Measurements from ENCODE around the gene ERLIN1.
"Not testable (repeated sequence)": the region's sequence is repeated elsewhere in the genome, so short reads cannot be mapped to it uniquely, and the experiment has no call there.

Gene ERLIN1

GRCh38 chr10:100131571-100131970, 54.3 kb downstream of the ERLIN1 start:
- Histone ChIP-seq H3K4me1 (ENCODE audit: control insufficient read depth, insufficient read depth, low read length) (no peaks in the 10 kb centered on the region), H3K27me3 (ENCODE audit: control insufficient read depth, insufficient read depth, low read length) (no peaks in the 10 kb centered on the region), H3K9ac (ENCODE audit: low read length) (no peak overlapping the region)

GRCh38 chr10:100130831-100131230, 55.0 kb downstream of the ERLIN1 start:
- Histone ChIP-seq H3K27me3 (ENCODE audit: control insufficient read depth, insufficient read depth, low read length) (no peaks in the 10 kb centered on the region), H3K4me3 (ENCODE audit: low read depth, low read length) (no peak overlapping the region), H3K36me3 (ENCODE audit: control insufficient read depth, insufficient read depth, low read length) (no peaks in the 10 kb centered on the region), H3K9me3 (ENCODE audit: control insufficient read depth, insufficient read depth, low read depth, low read length) (peaks cover 14% of the 10 kb centered on the region), H3K9ac (ENCODE audit: low read length) (no peak overlapping the region), H3K4me1 (ENCODE audit: control insufficient read depth, insufficient read depth, low read length) (no peaks in the 10 kb centered on the region), H3K27ac (ENCODE audit: low read depth, low read length) (no peak overlapping the region)

More at GRCh38 chr10:100131571-100131970, 54.3 kb downstream of the ERLIN1 start:
- Histone ChIP-seq H3K4me3 (ENCODE audit: low read depth, low read length) (no peak overlapping the region), H3K9me3 (ENCODE audit: control insufficient read depth, insufficient read depth, low read depth, low read length) (peaks cover 16% of the 10 kb centered on the region), H3K36me3 (ENCODE audit: control insufficient read depth, insufficient read depth, low read length) (no peaks in the 10 kb centered on the region), H3K27ac (ENCODE audit: low read depth, low read length) (no peak overlapping the region)

GRCh38 chr10:100129424-100129823, 56.4 kb downstream of the ERLIN1 start:
- Histone ChIP-seq H3K36me3 (ENCODE audit: control insufficient read depth, insufficient read depth, low read length) (no peaks in the 10 kb centered on the region), H3K27ac (ENCODE audit: low read depth, low read length) (no peak overlapping the region), H3K4me3 (ENCODE audit: low read depth, low read length) (no peak overlapping the region), H3K9ac (ENCODE audit: low read length) (no peak overlapping the region), H3K4me1 (ENCODE audit: control insufficient read depth, insufficient read depth, low read length) (no peaks in the 10 kb centered on the region), H3K27me3 (ENCODE audit: control insufficient read depth, insufficient read depth, low read length) (no peaks in the 10 kb centered on the region), H3K9me3 (ENCODE audit: control insufficient read depth, insufficient read depth, low read depth, low read length) (peaks cover 7% of the 10 kb centered on the region)

- H3K9ac ChIP-seq (ENCODE audit: low read length): no peak overlapping the region
- H3K4me3 ChIP-seq (ENCODE audit: low read depth, low read length): no peak overlapping the region
- peaks cover 3% of the 10 kb centered on the region; the same call in 1 of the 2 replicates for H3K9me3 ChIP-seq (ENCODE audit: control insufficient read depth, insufficient read depth, low read depth, low read length)
- no peak overlapping the region for H3K27ac ChIP-seq (ENCODE audit: low read depth, low read length)
- no peaks in the 10 kb centered on the region for H3K4me1 ChIP-seq (ENCODE audit: control insufficient read depth, insufficient read depth, low read length)
- no peaks in the 10 kb centered on the region for H3K27me3 ChIP-seq (ENCODE audit: control insufficient read depth, insufficient read depth, low read length)
- H3K36me3 ChIP-seq (ENCODE audit: control insufficient read depth, insufficient read depth, low read length): no peaks in the 10 kb centered on the region
These were observed 56.9 kb downstream of the ERLIN1 start for GRCh38 chr10:100128951-100129350.

GRCh38 chr10:100125335-100125734, 60.5 kb downstream of the ERLIN1 start:
- H3K4me3 ChIP-seq (ENCODE audit: low read depth, low read length); H3K27ac ChIP-seq (ENCODE audit: low read depth, low read length): not testable (repeated sequence)

GRCh38 chr10:100124097-100124496, 61.7 kb downstream of the ERLIN1 start:
- Histone ChIP-seq H3K9me3 (ENCODE audit: control insufficient read depth, insufficient read depth, low read depth, low read length) (no peaks in the 10 kb centered on the region), H3K4me3 (ENCODE audit: low read depth, low read length) (no peak overlapping the region), H3K27ac (ENCODE audit: low read depth, low read length) (no peak overlapping the region)

More at GRCh38 chr10:100125335-100125734, 60.5 kb downstream of the ERLIN1 start:
- H3K9me3 ChIP-seq (ENCODE audit: control insufficient read depth, insufficient read depth, low read depth, low read length); H3K36me3 ChIP-seq (ENCODE audit: control insufficient read depth, insufficient read depth, low read length); H3K4me1 ChIP-seq (ENCODE audit: control insufficient read depth, insufficient read depth, low read length); H3K27me3 ChIP-seq (ENCODE audit: control insufficient read depth, insufficient read depth, low read length); H3K9ac ChIP-seq (ENCODE audit: low read length): not testable (repeated sequence)

GRCh38 chr10:100122780-100123179, 63.0 kb downstream of the ERLIN1 start:
- no peaks in the 10 kb centered on the region for H3K9me3 ChIP-seq (ENCODE audit: control insufficient read depth, insufficient read depth, low read depth, low read length)
- no peaks in the 10 kb centered on the region for H3K27me3 ChIP-seq (ENCODE audit: control insufficient read depth, insufficient read depth, low read length)
- H3K9ac ChIP-seq (ENCODE audit: low read length): no peak overlapping the region
- H3K27ac ChIP-seq (ENCODE audit: low read depth, low read length): no peak overlapping the region
- H3K4me1 ChIP-seq (ENCODE audit: control insufficient read depth, insufficient read depth, low read length): no peaks in the 10 kb centered on the region
- H3K36me3 ChIP-seq (ENCODE audit: control insufficient read depth, insufficient read depth, low read length): no peaks in the 10 kb centered on the region
- no peak overlapping the region for H3K4me3 ChIP-seq (ENCODE audit: low read depth, low read length)

More at GRCh38 chr10:100124097-100124496, 61.7 kb downstream of the ERLIN1 start:
- Histone ChIP-seq H3K27me3 (ENCODE audit: control insufficient read depth, insufficient read depth, low read length) (no peaks in the 10 kb centered on the region), H3K9ac (ENCODE audit: low read length) (no peak overlapping the region), H3K4me1 (ENCODE audit: control insufficient read depth, insufficient read depth, low read length) (no peaks in the 10 kb centered on the region), H3K36me3 (ENCODE audit: control insufficient read depth, insufficient read depth, low read length) (no peaks in the 10 kb centered on the region)

GRCh38 chr10:100120550-100120949, 65.3 kb downstream of the ERLIN1 start:
- Histone ChIP-seq H3K36me3 (ENCODE audit: control insufficient read depth, insufficient read depth, low read length) (no peaks in the 10 kb centered on the region), H3K27me3 (ENCODE audit: control insufficient read depth, insufficient read depth, low read length) (no peaks in the 10 kb centered on the region), H3K4me1 (ENCODE audit: control insufficient read depth, insufficient read depth, low read length) (no peaks in the 10 kb centered on the region), H3K9ac (ENCODE audit: low read length) (no peak overlapping the region), H3K4me3 (ENCODE audit: low read depth, low read length) (no peak overlapping the region), H3K9me3 (ENCODE audit: control insufficient read depth, insufficient read depth, low read depth, low read length) (no peaks in the 10 kb centered on the region), H3K27ac (ENCODE audit: low read depth, low read length) (no peak overlapping the region)

- Histone ChIP-seq H3K27ac (ENCODE audit: low read depth, low read length) (no peak overlapping the region), H3K4me1 (ENCODE audit: control insufficient read depth, insufficient read depth, low read length) (no peaks in the 10 kb centered on the region), H3K4me3 (ENCODE audit: low read depth, low read length) (no peak overlapping the region), H3K9me3 (ENCODE audit: control insufficient read depth, insufficient read depth, low read depth, low read length) (no peaks in the 10 kb centered on the region), H3K27me3 (ENCODE audit: control insufficient read depth, insufficient read depth, low read length) (no peaks in the 10 kb centered on the region; the same call in 1 of the 2 replicates), H3K9ac (ENCODE audit: low read length) (no peak overlapping the region), H3K36me3 (ENCODE audit: control insufficient read depth, insufficient read depth, low read length) (no peaks in the 10 kb centered on the region)
These were observed 66.1 kb downstream of the ERLIN1 start for GRCh38 chr10:100119726-100120125.

- H3K27ac ChIP-seq (ENCODE audit: low read depth, low read length): no peak overlapping the region
- no peak overlapping the region for H3K9ac ChIP-seq (ENCODE audit: low read length)
- no peak overlapping the region for H3K4me3 ChIP-seq (ENCODE audit: low read depth, low read length)
- H3K9me3 ChIP-seq (ENCODE audit: control insufficient read depth, insufficient read depth, low read depth, low read length): no peaks in the 10 kb centered on the region
- no peaks in the 10 kb centered on the region for H3K36me3 ChIP-seq (ENCODE audit: control insufficient read depth, insufficient read depth, low read length)
- no peaks in the 10 kb centered on the region; the same call in 1 of the 2 replicates for H3K27me3 ChIP-seq (ENCODE audit: control insufficient read depth, insufficient read depth, low read length)
- no peaks in the 10 kb centered on the region for H3K4me1 ChIP-seq (ENCODE audit: control insufficient read depth, insufficient read depth, low read length)
These were observed 70.7 kb downstream of the ERLIN1 start for GRCh38 chr10:100114976-100115770.

GRCh38 chr10:100114460-100114859, 71.4 kb downstream of the ERLIN1 start:
- no peaks in the 10 kb centered on the region; the same call in 1 of the 2 replicates for H3K27me3 ChIP-seq (ENCODE audit: control insufficient read depth, insufficient read depth, low read length)
- no peak overlapping the region for H3K4me3 ChIP-seq (ENCODE audit: low read depth, low read length)
- H3K9ac ChIP-seq (ENCODE audit: low read length): no peak overlapping the region
- no peaks in the 10 kb centered on the region for H3K4me1 ChIP-seq (ENCODE audit: control insufficient read depth, insufficient read depth, low read length)
- H3K9me3 ChIP-seq (ENCODE audit: control insufficient read depth, insufficient read depth, low read depth, low read length): no peaks in the 10 kb centered on the region
- no peak overlapping the region for H3K27ac ChIP-seq (ENCODE audit: low read depth, low read length)
- no peaks in the 10 kb centered on the region for H3K36me3 ChIP-seq (ENCODE audit: control insufficient read depth, insufficient read depth, low read length)

Measured in HUES6 (cell line).